Measurements from ENCODE around the gene CHRDL1.
"Not testable (repeated sequence)": the region's sequence is repeated elsewhere in the genome, so short reads cannot be mapped to it uniquely, and the experiment has no call there.

Gene CHRDL1, protein sequence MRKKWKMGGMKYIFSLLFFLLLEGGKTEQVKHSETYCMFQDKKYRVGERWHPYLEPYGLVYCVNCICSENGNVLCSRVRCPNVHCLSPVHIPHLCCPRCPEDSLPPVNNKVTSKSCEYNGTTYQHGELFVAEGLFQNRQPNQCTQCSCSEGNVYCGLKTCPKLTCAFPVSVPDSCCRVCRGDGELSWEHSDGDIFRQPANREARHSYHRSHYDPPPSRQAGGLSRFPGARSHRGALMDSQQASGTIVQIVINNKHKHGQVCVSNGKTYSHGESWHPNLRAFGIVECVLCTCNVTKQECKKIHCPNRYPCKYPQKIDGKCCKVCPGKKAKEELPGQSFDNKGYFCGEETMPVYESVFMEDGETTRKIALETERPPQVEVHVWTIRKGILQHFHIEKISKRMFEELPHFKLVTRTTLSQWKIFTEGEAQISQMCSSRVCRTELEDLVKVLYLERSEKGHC

DNA sequence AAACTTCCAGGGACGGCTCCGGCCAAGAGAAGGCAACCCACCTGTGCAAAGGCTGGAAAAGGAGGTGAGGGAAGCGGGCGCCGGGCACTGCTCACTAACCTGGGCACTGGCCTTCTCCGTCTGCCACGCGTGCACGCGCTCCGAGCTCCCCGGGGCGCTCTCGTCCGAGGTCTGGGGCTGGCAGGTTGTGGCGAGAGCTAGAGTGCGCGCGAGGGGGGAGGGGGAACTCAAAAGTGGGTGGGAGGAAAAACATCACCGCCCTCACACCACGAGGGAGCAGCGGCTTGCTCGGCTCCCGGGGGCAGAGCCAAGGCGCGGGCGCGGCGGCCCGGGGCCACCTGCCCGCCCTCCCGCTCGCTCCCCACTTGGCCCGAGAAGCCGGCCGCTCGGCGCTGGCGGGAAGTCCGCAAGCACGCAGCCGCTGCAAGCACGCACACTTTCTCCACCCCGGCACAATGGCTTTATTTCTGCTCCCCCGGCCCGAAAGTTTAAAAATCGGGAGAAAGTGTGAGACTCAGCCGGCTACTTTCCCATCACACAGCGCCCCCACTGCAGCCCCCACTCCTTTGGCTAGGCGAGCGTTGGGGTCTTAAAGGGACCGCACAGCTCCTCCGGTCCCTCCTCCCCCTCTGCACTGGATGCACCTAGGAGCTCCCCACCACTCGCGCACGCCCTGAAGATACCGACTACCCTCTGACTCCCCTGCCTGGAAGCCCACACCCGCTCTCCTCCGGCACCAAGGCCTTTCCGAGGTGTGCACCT, at the start of gene CHRDL1:
Gene CHRDL1 (minus strand): TSS at position 173 of the 762 bp plus-strand sequence. CDS start 3,636 bp downstream, outside the sequence.
- in situ Hi-C loops (cut with MboI; ENCODE audit: low sequenced_read_pairs), result no loop called here

- in situ Hi-C loops (cut with MboI; ENCODE audit: low sequenced_read_pairs), result no loop called here
These were observed 41.4 kb upstream of the CHRDL1 start for GRCh38 chrX:110836982-110837381.

DNA sequence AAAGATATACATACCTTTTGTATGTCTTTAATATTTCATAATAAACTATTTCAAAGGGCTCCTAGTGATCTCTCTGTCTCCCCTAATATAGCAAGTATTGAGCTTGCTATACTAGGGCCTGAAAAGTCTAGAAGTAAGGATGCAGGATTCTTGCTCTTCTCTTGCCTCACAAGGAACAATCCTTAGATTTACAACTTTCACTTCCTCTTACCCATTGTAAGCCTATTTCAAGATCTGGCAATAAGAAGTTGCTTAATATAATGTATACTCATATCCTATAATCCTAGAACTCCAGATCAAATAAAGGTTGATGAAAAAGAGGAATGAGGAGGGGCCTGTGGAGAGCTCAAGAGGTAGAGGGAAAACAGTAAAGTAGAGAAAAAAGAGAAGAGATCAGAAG, 40.8 kb upstream of the CHRDL1 start:
- in situ Hi-C loops (cut with MboI; ENCODE audit: low sequenced_read_pairs), result no loop called here

GRCh38 chrX:110836001-110836400, 40.4 kb upstream of the CHRDL1 start:
- in situ Hi-C loops (cut with MboI; ENCODE audit: low sequenced_read_pairs), result no loop called here

GRCh38 chrX:110825972-110826371, 30.4 kb upstream of the CHRDL1 start:
- in situ Hi-C loops (cut with MboI; ENCODE audit: low sequenced_read_pairs), result no loop called here

DNA sequence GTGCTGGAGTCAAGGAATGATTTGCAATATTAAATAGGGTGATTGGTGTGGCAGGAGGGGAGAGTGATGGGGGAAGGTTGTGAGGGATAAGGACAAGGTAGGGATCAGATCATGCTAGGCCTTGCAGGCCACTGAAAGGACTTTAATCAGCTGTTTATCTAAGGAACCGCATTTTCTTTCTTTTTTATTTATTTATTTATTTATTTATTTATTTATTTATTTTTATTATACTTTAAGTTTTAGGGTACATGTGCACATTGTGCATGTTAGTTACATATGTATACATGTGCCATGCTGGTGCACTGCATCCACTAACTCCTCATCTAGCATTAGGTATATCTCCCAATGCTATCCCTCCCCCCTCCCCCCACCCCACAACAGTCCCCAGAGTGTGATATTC, 20.9 kb upstream of the CHRDL1 start:
- in situ Hi-C loops (cut with MboI; ENCODE audit: low sequenced_read_pairs), result not testable (repeated sequence)

GRCh38 chrX:110806145-110806544, 10.5 kb upstream of the CHRDL1 start:
- in situ Hi-C loops (cut with MboI; ENCODE audit: low sequenced_read_pairs), result no loop called here

GRCh38 chrX:110805303-110805702, 9.7 kb upstream of the CHRDL1 start:
- in situ Hi-C loops (cut with MboI; ENCODE audit: low sequenced_read_pairs), result no loop called here

DNA sequence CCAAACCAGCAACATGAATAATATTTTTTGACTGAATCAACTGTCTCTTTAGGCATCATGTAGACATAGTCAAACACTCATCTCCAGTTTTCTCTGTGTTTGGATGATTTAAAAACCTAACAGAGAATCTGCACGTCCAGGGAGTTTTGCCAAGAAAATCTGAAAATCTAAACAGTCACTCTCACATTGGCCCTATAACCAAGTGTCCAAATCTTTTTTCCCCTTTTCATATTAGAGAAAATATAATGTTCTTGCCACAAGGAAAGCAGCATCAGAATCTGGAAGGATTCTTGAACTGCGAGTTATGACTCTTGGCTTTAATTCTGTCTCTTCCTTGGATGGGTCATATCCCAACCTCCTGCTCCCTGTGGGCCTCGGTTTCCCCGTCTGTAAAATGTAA, 8.8 kb upstream of the CHRDL1 start:
- in situ Hi-C loops (cut with MboI; ENCODE audit: low sequenced_read_pairs), result no loop called here

- in situ Hi-C loops (cut with MboI; ENCODE audit: low sequenced_read_pairs), result no loop called here
These were observed 7.9 kb upstream of the CHRDL1 start for GRCh38 chrX:110803506-110803905.

GRCh38 chrX:110796407-110796697, 735 bp upstream of the CHRDL1 start:
- in situ Hi-C loops (cut with MboI; ENCODE audit: low sequenced_read_pairs), result no loop called here

DNA sequence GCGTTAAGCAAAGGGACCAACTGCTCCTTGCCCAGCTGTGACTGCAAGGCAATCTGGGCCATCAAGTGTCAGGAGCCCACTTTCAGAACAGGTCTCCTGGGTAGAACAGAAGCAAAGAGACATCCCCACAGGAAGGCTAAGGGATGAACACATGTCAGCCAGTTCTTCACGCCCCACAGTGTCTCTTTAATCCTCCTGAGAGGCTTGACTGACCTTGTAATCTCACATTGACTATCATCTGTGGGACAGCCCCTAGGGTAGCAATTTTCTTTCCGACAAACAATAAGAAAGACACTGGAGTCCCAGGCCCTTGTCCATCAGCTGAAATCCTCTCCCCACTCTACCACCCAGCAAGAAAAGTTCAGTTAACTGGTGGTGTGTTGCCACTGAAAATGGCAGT, 1.0 kb downstream of the CHRDL1 start:
- in situ Hi-C loops (cut with MboI; ENCODE audit: low sequenced_read_pairs), result no loop called here

GRCh38 chrX:110791071-110791470, 4.5 kb downstream of the CHRDL1 start:
- in situ Hi-C loops (cut with MboI; ENCODE audit: low sequenced_read_pairs), result no loop called here

DNA sequence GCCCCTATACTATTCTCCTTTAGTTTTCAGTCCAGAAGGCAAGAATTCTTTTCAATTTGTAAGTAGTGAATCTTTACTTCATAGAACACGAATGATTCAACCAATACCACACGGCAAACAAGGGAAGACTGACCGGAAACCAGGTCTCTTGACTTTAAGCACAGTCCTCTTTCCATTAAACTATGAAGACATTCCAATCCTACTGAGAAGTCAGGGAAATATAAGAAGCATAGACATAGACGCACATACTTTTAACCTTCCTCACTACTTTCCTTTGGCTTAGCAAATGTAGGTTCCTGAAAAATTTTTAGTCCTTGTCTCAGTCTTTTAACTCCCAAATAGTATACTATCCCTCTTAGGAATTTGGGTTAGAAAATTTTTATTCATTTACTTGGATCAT, 9.1 kb downstream of the CHRDL1 start:
- in situ Hi-C loops (cut with MboI; ENCODE audit: low sequenced_read_pairs), result no loop called here

- in situ Hi-C loops (cut with MboI; ENCODE audit: low sequenced_read_pairs), result no loop called here
These were observed 35.8 kb downstream of the CHRDL1 start for GRCh38 chrX:110759785-110760184.

DNA sequence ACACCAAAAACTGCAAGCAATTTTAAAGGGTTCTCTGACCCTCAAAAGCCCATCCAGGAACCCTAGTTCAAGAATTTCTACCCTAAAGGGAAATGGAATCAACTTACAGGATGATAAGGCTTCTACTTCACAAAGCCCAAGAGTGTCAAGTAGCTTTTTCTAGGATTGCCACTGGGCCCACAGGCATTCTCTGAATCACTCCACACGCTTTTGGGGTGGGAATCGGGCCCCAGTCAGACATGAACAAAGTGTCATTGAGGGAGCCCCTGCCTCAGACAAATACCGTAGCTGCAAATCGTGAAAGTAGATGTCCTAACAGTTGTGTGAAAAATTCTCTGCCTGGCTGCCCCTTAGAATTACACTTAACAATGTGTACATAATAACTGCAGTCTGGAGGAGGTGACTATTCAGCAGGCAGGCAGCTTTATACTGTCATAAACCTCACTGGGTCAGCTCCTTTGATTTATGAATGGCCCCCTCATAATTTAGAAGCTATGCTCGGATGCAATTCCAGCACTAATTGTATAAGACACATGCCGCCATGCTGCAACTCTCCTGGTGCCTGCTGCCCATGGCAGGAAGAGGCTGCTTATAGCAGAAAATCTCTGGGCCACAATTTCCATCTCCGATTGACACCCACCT, 36.7 kb downstream of the CHRDL1 start:
- in situ Hi-C loops (cut with MboI; ENCODE audit: low sequenced_read_pairs), result no loop called here

- in situ Hi-C loops (cut with MboI; ENCODE audit: low sequenced_read_pairs), result no loop called here
These were observed 40.0 kb downstream of the CHRDL1 start for GRCh38 chrX:110755611-110756010.

GRCh38 chrX:110755061-110755460, 40.6 kb downstream of the CHRDL1 start:
- in situ Hi-C loops (cut with MboI; ENCODE audit: low sequenced_read_pairs), result no loop called here

- in situ Hi-C loops (cut with MboI; ENCODE audit: low sequenced_read_pairs), result no loop called here
These were observed 45.0 kb downstream of the CHRDL1 start for GRCh38 chrX:110750526-110751189.

DNA sequence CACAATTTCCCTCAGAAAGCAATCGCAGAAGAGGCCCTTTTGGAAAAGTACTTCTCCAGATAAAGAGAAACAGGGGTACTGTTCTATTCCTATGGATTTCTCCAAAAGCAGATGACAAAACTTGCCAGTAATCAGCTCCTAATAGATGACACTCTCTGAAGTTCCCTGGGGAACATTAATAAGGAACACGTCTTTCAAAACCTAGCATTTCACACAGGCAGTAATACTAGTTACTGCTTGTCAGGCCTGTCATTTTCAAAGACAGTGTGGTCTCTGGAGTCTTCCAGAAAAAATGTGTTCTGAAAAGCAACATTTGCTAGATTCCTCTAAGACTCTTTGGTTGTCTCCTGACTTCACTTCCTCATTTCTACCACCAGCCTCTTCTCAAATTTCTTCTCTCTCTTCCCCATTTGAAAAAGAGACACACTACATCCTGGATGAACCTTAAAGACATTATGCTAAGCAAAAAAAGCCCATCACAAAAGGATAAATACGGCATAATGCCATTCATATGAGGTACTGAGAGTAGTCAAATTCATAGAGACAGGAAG, 47.3 kb downstream of the CHRDL1 start:
- in situ Hi-C loops (cut with MboI; ENCODE audit: low sequenced_read_pairs), result no loop called here

DNA sequence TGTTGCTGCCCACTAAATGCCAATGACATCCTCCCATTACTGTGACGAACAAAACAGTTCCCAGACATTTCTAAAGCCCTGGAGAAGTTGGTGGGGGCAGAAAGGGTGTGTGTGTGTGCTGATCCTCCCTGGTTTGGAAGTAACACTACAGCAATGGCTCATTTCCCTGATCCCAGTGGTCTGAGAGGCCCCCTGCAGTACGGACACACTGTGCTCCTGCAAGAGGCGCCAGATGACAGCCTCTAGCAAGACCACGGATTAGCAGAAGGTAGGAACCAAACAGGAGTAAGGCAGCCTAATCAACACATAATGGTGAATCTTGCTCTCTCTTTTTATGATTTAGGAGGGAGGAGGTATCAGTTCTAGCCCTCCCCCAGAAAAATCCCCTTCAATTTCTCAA, 49.6 kb downstream of the CHRDL1 start:
- in situ Hi-C loops (cut with MboI; ENCODE audit: low sequenced_read_pairs), result no loop called here
